Measurements from ENCODE around the gene PRKAG2. TPM values are rescaled to one million over a fixed set of nuclear protein-coding genes. Genes with fewer than 3 reads are reported as not detected.

PRKAG2 gene
- total RNA-seq, 4 donors from 2014 or later, result 8.9 to 35.1 (median 13.6) TPM

DNA sequence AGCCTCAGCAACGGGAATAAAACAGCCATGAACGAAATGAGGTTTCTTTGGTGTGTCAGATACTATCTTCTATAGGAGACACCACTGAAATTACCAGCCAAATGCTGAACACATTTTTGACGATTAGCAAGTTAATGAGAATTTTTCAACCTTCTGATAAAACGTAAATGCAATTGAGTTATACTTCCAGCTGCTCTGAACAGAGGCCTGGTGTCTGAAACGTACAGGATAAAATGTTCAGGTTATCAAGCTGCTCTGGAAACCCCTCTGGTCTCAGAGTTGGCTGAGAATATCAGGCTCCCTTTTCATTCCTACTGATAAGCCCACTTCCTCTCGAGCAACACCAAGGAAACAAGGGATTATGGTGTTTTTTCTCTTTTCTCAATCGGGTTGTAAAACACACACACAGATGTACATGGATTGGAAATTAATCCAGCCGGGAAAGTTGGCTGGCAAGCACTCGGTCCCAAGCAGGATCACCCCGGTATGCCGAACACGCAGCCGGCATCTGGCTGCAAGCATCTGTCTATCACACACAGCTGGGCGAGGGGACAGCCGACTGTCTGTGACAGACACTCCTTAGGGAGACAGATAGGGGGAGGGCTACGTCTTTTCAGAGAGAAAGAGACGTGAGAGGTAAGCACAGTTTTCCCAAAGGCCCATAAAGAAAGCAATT lies 171.8 kb downstream of the PRKAG2 start:
- no peak for DNase-seq

DNA sequence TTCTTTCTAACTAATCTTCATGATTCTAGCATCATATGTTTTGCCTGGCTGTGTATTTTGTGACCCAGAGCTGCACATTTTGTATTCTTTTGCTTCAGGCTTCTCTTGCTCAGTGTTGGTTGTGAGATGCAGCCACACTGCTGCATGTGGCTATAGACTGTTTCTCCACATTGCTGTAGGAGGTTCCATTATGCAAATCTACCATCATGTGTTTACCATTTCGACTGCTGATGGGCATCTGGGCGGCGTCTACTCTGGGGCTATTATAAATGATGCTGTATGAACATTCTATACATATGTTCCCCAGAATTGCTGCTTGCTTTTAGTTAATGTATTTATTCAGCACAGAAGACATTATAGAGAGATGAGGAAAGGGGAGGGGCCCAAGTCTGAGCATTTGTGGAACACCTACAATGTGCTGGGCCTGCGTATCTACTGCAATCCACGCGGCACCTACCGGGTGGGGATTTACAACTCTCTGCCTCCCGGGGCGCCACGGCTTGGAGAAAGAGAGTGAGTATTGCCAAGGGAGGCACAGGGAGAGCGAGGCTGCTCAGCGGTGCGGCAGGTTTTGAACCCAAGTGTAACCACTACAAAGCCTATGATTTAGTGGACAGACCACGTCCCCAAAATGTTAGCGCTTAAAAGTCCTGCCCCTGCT lies 172.5 kb downstream of the PRKAG2 start:
- 93 to 94% methylated on average over 8 to 15 of the region's 15 CpGs for WGBS, 2 donors
- no peak overlapping the region for H3K27ac ChIP-seq
- no peak overlapping the region for H3K4me3 ChIP-seq
- peaks cover 0 to 14% (median 0%) of the 10 kb centered on the region in 3 donors for H3K36me3 ChIP-seq
- H3K9me3 ChIP-seq, result no peaks in the 10 kb centered on the region
- intact Hi-C loops (cut with DNase I), result no loop called here
- no peak for DNase-seq
- no peaks in the 10 kb centered on the region for H3K27me3 ChIP-seq
- peaks cover 0 to 27% (median 10%) of the 10 kb centered on the region in 3 donors for H3K4me1 ChIP-seq
- TF ChIP-seq, protein P1, sequence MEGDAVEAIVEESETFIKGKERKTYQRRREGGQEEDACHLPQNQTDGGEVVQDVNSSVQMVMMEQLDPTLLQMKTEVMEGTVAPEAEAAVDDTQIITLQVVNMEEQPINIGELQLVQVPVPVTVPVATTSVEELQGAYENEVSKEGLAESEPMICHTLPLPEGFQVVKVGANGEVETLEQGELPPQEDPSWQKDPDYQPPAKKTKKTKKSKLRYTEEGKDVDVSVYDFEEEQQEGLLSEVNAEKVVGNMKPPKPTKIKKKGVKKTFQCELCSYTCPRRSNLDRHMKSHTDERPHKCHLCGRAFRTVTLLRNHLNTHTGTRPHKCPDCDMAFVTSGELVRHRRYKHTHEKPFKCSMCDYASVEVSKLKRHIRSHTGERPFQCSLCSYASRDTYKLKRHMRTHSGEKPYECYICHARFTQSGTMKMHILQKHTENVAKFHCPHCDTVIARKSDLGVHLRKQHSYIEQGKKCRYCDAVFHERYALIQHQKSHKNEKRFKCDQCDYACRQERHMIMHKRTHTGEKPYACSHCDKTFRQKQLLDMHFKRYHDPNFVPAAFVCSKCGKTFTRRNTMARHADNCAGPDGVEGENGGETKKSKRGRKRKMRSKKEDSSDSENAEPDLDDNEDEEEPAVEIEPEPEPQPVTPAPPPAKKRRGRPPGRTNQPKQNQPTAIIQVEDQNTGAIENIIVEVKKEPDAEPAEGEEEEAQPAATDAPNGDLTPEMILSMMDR (IDR thresholded peaks at IDR 0.05), result no peak
- TF ChIP-seq POLR2A (IDR thresholded peaks at IDR 0.05), result no peak

More for the DNA sequence above, 171.8 kb downstream of the PRKAG2 start:
- H3K27ac ChIP-seq, result no peak overlapping the region
- TF ChIP-seq POLR2A (IDR thresholded peaks at IDR 0.05), result no peak
- TF ChIP-seq, protein P1 (IDR thresholded peaks at IDR 0.05), result no peak
- intact Hi-C loops (cut with DNase I), result no loop called here
- peak overlapping the region in 1 of 4 donors; percentile 35 for H3K4me3 ChIP-seq
- peaks cover 0 to 14% (median 0%) of the 10 kb centered on the region in 3 donors for H3K36me3 ChIP-seq
- H3K4me1 ChIP-seq, result peaks cover 0 to 27% (median 10%) of the 10 kb centered on the region in 3 donors
- H3K27me3 ChIP-seq, result no peaks in the 10 kb centered on the region
- no peaks in the 10 kb centered on the region for H3K9me3 ChIP-seq
- WGBS, 2 donors, result 75 to 84% methylated on average over 14 to 17 of the region's 17 CpGs

DNA sequence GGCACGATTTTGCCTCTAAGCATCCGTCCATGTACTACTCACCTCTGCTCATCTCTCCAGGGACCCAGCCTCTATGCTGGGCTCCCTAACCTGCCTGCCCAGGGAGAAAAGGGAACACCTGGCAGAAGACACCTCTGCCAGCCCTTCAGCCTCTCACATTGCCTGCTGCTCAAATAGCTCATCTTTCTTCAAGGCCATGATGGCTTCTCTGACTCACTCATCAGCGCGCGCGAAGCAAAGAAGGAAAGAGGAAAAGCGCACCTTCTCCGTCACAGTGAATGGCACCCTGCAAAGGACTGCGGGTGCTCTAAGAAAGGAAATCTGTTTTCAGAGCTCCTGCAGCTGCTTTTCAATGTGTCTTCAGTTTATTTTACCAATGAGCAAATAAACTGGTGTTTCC lies 174.0 kb downstream of the PRKAG2 start:
- WGBS, 2 donors, result 85 to 95% methylated on average over 8 to 9 of the region's 9 CpGs
- no peaks in the 10 kb centered on the region for H3K9me3 ChIP-seq
- TF ChIP-seq, protein P1 (IDR thresholded peaks at IDR 0.05), result no peak
- no peak for TF ChIP-seq POLR2A (IDR thresholded peaks at IDR 0.05)
- no peak for DNase-seq
- no peak overlapping the region for H3K4me3 ChIP-seq
- H3K27ac ChIP-seq, result no peak overlapping the region
- intact Hi-C loops (cut with DNase I), result no loop called here
- H3K4me1 ChIP-seq, result peaks cover 0 to 27% (median 10%) of the 10 kb centered on the region in 3 donors
- H3K27me3 ChIP-seq, result no peaks in the 10 kb centered on the region
- H3K36me3 ChIP-seq, result peaks cover 0 to 6% (median 0%) of the 10 kb centered on the region in 3 donors

DNA sequence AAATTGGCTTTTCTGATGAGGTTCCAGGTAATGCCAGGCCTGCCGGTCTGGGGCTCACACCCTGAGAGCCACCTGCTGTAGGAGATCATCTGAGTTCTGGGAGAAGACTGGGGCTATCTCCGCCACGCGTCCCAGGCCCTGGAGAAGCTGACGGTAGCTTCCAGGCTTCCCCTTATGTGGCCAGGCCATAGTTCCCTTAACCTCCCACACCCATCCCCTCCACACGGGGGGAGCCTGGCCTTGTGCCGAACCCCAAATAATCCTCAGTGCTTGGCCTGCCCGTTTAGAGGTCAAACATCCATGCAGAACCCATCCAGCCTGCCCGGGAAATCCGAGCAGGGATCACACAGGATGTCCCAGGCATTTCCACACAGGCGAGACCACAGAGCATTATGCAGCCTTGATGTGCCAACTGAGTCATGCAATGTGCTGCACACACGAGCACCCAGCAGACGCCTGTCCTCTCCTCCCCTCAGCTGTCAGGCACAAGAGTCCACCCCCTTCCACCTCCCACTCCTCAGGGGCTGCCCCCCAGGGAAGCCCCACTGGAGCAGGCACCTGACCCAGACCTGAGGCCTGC lies 176.2 kb downstream of the PRKAG2 start:
- intact Hi-C loops (cut with DNase I), result no loop called here
- TF ChIP-seq, protein P1 (IDR thresholded peaks at IDR 0.05), result no peak
- no peak for TF ChIP-seq POLR2A (IDR thresholded peaks at IDR 0.05)
- Histone ChIP-seq H3K4me1 (peaks cover 14 to 29% (median 14%) of the 10 kb centered on the region in 3 donors), H3K9me3 (no peaks in the 10 kb centered on the region), H3K27me3 (no peaks in the 10 kb centered on the region), H3K4me3 (no peak overlapping the region), H3K27ac (no peak overlapping the region), H3K36me3 (peaks cover 0 to 6% (median 0%) of the 10 kb centered on the region in 3 donors)
- WGBS, 2 donors, result 44 to 72% methylated on average over 5 to 8 of the region's 13 CpGs
- no peak for DNase-seq

DNA sequence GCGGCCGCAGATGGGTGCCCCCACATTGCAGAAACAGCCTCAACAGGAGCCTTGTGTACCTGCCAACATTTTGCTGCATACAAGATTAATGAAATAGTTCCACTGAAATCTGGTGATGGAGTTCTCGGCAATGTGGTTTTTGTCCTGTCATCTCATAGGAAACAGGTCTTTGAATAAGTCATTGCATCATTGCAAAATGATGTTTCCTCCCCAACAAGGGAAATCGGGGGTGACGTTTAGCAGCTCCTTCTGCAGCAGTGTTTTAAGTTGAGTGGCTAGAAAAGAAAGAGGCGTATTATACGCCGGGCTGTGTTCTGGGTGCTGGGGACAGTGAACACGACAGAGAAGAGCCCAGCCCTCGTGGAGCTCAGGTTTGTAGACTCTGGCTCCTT lies 177.0 kb downstream of the PRKAG2 start:
- intact Hi-C loops (cut with DNase I), result no loop called here
- H3K4me1 ChIP-seq, result peaks cover 20 to 29% (median 22%) of the 10 kb centered on the region in 3 donors
- 86 to 90% methylated on average over 10 of the region's 10 CpGs for WGBS, 2 donors
- TF ChIP-seq POLR2A (IDR thresholded peaks at IDR 0.05), result no peak
- TF ChIP-seq, protein P1 (IDR thresholded peaks at IDR 0.05), result no peak
- H3K4me3 ChIP-seq, result no peak overlapping the region
- peaks cover 0 to 6% (median 0%) of the 10 kb centered on the region in 3 donors for H3K36me3 ChIP-seq
- no peak overlapping the region for H3K27ac ChIP-seq
- no peaks in the 10 kb centered on the region for H3K9me3 ChIP-seq
- H3K27me3 ChIP-seq, result no peaks in the 10 kb centered on the region
- DNase-seq, result no peak
